ENCODE measurements around the gene JUN.

Gene JUN

DNA sequence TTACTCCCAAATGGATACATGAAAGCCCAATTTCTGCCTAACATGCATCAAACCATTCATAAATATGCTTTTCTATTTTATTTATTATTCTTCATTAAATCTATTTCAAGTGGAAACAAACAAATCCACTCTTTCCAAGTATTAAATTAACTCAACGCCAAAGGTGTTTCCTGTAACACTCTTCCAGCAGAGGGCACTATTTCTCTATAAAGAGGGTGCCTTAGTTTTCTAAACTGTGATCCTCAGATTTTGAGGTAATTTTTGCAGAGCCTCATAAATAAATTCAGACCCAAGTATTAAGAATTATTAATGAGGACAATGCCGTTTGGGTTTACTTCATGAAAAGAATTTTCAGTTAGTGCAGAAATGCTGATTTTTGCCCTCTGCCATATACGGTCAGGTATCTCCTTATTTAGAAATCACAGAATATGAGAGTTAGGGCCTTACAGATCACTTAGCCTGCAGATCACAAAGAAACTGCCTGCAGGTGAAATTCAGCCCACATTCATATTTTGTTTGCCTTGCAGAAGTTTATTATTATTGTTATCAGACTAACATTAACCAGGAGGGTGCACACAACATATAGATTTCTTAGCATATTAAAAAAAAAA is 43.9 kb downstream of the JUN start:
- DNase-seq (ENCODE audit: low read depth), result peak; percentile 72
- TF ChIP-seq POLR2A (IDR thresholded peaks at IDR 0.05; ENCODE audit: extremely low read depth, insufficient read length) (no peak), MYC (IDR thresholded peaks at IDR 0.05; ENCODE audit: low read depth, low read length) (no peak)
- TF ChIP-seq, protein P1, sequence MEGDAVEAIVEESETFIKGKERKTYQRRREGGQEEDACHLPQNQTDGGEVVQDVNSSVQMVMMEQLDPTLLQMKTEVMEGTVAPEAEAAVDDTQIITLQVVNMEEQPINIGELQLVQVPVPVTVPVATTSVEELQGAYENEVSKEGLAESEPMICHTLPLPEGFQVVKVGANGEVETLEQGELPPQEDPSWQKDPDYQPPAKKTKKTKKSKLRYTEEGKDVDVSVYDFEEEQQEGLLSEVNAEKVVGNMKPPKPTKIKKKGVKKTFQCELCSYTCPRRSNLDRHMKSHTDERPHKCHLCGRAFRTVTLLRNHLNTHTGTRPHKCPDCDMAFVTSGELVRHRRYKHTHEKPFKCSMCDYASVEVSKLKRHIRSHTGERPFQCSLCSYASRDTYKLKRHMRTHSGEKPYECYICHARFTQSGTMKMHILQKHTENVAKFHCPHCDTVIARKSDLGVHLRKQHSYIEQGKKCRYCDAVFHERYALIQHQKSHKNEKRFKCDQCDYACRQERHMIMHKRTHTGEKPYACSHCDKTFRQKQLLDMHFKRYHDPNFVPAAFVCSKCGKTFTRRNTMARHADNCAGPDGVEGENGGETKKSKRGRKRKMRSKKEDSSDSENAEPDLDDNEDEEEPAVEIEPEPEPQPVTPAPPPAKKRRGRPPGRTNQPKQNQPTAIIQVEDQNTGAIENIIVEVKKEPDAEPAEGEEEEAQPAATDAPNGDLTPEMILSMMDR (IDR thresholded peaks at IDR 0.05; ENCODE audit: low read depth, low read length), result peak; percentile 51
- no peak overlapping the region for H3K4me3 ChIP-seq (ENCODE audit: low read depth, low read length)

DNA sequence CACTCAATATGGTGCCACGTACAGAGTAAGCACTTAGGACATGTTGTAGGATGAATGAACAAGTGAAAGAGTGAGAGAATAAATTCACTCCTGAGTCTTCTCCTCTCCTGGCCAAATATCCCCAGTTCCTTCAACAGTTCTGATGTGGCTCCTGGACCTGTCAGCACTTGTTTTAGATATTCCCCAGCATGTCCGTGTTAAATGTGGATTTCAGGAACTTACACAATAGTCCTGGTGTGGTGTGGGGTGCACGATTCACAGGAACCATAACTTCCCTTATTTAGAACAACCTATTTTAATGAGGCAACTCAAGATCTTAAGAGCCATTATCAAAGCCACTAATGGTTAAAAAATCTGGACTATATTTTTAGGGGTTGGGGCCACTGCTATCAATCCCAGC is 45.0 kb downstream of the JUN start:
- TF ChIP-seq MYC (IDR thresholded peaks at IDR 0.05; ENCODE audit: low read depth, low read length), result peak; percentile 39; the same call in 1 of the 2 replicates
- TF ChIP-seq, protein P1 (IDR thresholded peaks at IDR 0.05; ENCODE audit: low read depth, low read length), result no peak
- TF ChIP-seq, protein P2, sequence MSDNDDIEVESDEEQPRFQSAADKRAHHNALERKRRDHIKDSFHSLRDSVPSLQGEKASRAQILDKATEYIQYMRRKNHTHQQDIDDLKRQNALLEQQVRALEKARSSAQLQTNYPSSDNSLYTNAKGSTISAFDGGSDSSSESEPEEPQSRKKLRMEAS (IDR thresholded peaks at IDR 0.05; ENCODE audit: low read depth, low read length), result peak; percentile 24; the same call in 1 of the 2 replicates
- peak; percentile 86 for DNase-seq (ENCODE audit: low read depth)
- no peak overlapping the region for H3K4me3 ChIP-seq (ENCODE audit: low read depth, low read length)

DNA sequence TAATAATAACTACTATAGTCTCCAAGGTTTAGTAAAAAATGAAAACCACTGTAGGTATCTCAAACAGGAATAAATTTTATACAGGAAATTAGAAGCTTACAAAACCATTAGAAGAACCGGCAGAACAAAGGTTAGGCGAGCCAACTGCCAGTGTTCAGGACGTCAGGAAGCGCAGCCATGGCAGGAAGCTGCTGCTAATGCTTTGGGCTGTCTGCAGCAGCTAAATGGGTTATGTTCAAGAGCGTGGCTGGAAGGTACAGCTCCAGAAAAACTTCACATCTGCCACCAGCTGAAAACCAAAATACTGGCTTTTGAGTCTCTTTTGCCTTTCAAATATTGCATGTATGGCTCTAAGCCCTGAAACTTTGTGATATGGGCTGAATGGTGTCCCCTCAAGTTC is 48.3 kb downstream of the JUN start:
- TF ChIP-seq, protein P2 (IDR thresholded peaks at IDR 0.05; ENCODE audit: low read depth, low read length), result no peak
- TF ChIP-seq, protein P1 (IDR thresholded peaks at IDR 0.05; ENCODE audit: low read depth, low read length), result no peak
- no peak for TF ChIP-seq MYC (IDR thresholded peaks at IDR 0.05; ENCODE audit: low read depth, low read length)
- no peak for TF ChIP-seq POLR2A (IDR thresholded peaks at IDR 0.05; ENCODE audit: extremely low read depth, insufficient read length)
- H3K4me3 ChIP-seq (ENCODE audit: low read depth, low read length), result no peak overlapping the region
- no peak for DNase-seq (ENCODE audit: low read depth)

DNA sequence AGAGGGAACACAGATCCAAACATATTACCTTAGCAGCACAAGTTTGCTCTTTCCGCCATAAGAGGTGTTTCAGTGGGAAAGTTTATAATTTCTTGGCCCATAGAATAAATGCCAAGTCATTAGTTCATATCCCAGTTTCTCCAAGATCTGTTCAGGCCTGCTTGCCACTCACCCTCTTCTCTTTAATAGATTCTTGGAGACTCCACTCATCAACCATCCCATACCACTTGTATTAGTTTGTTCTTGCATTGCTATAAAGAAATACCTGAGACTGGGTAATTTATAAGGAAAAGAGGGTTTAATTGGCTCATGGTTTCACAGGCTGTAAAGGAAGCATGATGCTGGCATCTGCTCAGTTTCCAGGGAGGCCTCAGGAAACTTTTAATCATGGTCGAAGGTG is 49.2 kb downstream of the JUN start:
- no peak overlapping the region for H3K4me3 ChIP-seq (ENCODE audit: low read depth, low read length)
- TF ChIP-seq, protein P2 (IDR thresholded peaks at IDR 0.05; ENCODE audit: low read depth, low read length), result no peak
- TF ChIP-seq MYC (IDR thresholded peaks at IDR 0.05; ENCODE audit: low read depth, low read length) (no peak), POLR2A (IDR thresholded peaks at IDR 0.05; ENCODE audit: extremely low read depth, insufficient read length) (no peak)
- TF ChIP-seq, protein P1 (IDR thresholded peaks at IDR 0.05; ENCODE audit: low read depth, low read length), result no peak
- no peak for DNase-seq (ENCODE audit: low read depth)

DNA sequence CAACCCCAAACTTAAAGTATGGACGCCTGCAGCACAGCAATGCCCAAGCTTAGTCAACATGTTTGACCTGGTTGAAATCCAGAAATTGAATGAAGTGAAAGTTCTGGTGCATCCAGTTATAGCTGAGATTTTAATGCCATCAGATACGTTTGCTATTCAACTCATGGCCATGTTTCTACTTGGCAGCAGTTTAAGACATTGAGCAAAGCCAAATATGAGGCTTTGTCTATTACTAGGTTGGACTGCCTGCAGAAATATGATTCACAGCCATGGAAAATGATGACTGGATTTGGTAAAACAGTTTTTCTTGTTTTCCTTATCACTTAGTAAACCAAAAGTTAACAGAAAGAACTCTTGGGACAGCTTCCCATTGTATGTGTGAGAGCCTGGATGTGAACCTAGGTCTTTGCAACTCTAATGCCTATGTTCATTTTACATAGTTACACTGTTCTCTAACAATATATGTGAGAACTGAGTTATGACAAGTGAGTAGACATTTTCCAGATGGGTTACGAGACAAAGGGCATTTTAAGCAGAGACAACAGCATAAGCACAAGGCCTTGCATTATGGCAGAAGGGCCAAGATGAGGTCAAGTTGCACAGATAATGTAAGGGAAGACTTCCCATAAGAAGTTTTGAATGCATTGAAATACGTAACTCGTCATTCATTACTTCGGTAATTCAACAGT is 51.6 kb downstream of the JUN start:
- no peak overlapping the region for H3K4me3 ChIP-seq (ENCODE audit: low read depth, low read length)
- TF ChIP-seq MYC (IDR thresholded peaks at IDR 0.05; ENCODE audit: low read depth, low read length) (no peak), POLR2A (IDR thresholded peaks at IDR 0.05; ENCODE audit: extremely low read depth, insufficient read length) (no peak)
- TF ChIP-seq, protein P2 (IDR thresholded peaks at IDR 0.05; ENCODE audit: low read depth, low read length), result no peak
- TF ChIP-seq, protein P1 (IDR thresholded peaks at IDR 0.05; ENCODE audit: low read depth, low read length), result no peak
- DNase-seq (ENCODE audit: low read depth), result no peak
